GM19455 (cell line): ENCODE data around the gene TMEM175.

Source experiments
- ATAC-seq: cut with Tn5 transposase; IDR thresholded peaks from one replicate; pipeline ENCODE4 v1.9.1; 2021; ENCODE audit not compliant: unreplicated experiment

TMEM175 gene

GRCh38 chr4:931960-932712 lies at the start of gene TMEM175, which contains the start of gene GAK:
Gene TMEM175 (plus strand): TSS chr4:932460. CDS start chr4:947740, 15,280 bp downstream.
Gene GAK (minus strand): TSS chr4:932316. CDS start chr4:932187, 129 bp downstream.
- peak; percentile 90 for ATAC-seq

GRCh38 chr4:882646-883045 lies 49.6 kb upstream of the TMEM175 start:
- no peak for ATAC-seq

GRCh38 chr4:883377-884095 lies 48.7 kb upstream of the TMEM175 start:
- ATAC-seq, result no peak

- ATAC-seq, result no peak
Observed at GRCh38 chr4:884259-884658, 48.0 kb upstream of the TMEM175 start.

GRCh38 chr4:884896-885295 lies 47.4 kb upstream of the TMEM175 start:
- no peak for ATAC-seq

- ATAC-seq, result no peak
Observed at GRCh38 chr4:885353-885752, 46.9 kb upstream of the TMEM175 start.

GRCh38 chr4:886244-886643 lies 46.0 kb upstream of the TMEM175 start:
- no peak for ATAC-seq

GRCh38 chr4:887034-887763 lies 45.1 kb upstream of the TMEM175 start:
- ATAC-seq, result no peak

- ATAC-seq, result no peak
Observed at GRCh38 chr4:888029-888428, 44.2 kb upstream of the TMEM175 start.

- ATAC-seq, result no peak
Observed at GRCh38 chr4:889516-889915, 42.7 kb upstream of the TMEM175 start.

- no peak for ATAC-seq
Observed at GRCh38 chr4:890036-890695, 42.1 kb upstream of the TMEM175 start.

- no peak for ATAC-seq
Observed at GRCh38 chr4:891747-892146, 40.5 kb upstream of the TMEM175 start.

- no peak for ATAC-seq
Observed at GRCh38 chr4:892780-893179, 39.5 kb upstream of the TMEM175 start.

- no peak for ATAC-seq
Observed at GRCh38 chr4:893276-893994, 38.8 kb upstream of the TMEM175 start.

- ATAC-seq, result no peak
Observed at GRCh38 chr4:893995-894705, 38.1 kb upstream of the TMEM175 start.

- ATAC-seq, result no peak
Observed at GRCh38 chr4:895596-895995, 36.7 kb upstream of the TMEM175 start.

GRCh38 chr4:896216-896615 lies 36.0 kb upstream of the TMEM175 start:
- no peak for ATAC-seq

- ATAC-seq, result no peak
Observed at GRCh38 chr4:896630-897029, 35.6 kb upstream of the TMEM175 start.

- ATAC-seq, result no peak
Observed at GRCh38 chr4:898123-898522, 34.1 kb upstream of the TMEM175 start.
